Hepatocyte (in vitro differentiated cells): Measurements from ENCODE around the gene AAMDC. TPM values are rescaled to one million over a fixed set of nuclear protein-coding genes. Genes with fewer than 3 reads are reported as not detected.
"Not testable (repeated sequence)": the region's sequence is repeated elsewhere in the genome, so short reads cannot be mapped to it uniquely, and the experiment has no call there.

Experiments
- DNase-seq: peaks from one replicate; pipeline ENCODE4 v3.0.0-alpha.2; 2016; ENCODE audit warnings: low spot score
- H2AFZ ChIP-seq: fragments of 200-600 bp; sonication (generic); 2 replicates; pipeline ENCODE4 v1.6.0; 2016; ENCODE audit warnings: antibody characterized with exemption, mild to moderate bottlenecking
- H3K27ac ChIP-seq: fragments of 200-600 bp; sonication (generic); 2 replicates; pipeline ENCODE4 v1.5.1; 2016; ENCODE audit warnings: mild to moderate bottlenecking
- H3K27me3 ChIP-seq: fragments of 200-600 bp; sonication (generic); 2 replicates; pipeline ENCODE4 v1.6.1; 2016
- H3K36me3 ChIP-seq: fragments of 200-600 bp; sonication (generic); replicated peaks from 2 replicates; pipeline ENCODE4 v1.5.1; 2016; ENCODE audit warnings: low read depth; ENCODE audit not compliant: insufficient read depth
- H3K4me1 ChIP-seq: fragments of 200-600 bp; sonication (generic); 2 replicates; pipeline ENCODE4 v1.5.1; 2016; ENCODE audit warnings: mild to moderate bottlenecking, moderate library complexity; ENCODE audit not compliant: insufficient read depth
- H3K4me2 ChIP-seq: fragments of 200-600 bp; sonication (generic); 2 replicates; pipeline ENCODE4 v1.6.0; 2016
- H3K4me3 ChIP-seq: fragments of 200-600 bp; sonication (generic); 2 replicates; pipeline ENCODE4 v1.5.1; 2016; ENCODE audit warnings: mild to moderate bottlenecking
- H3K79me2 ChIP-seq: fragments of 200-600 bp; sonication (generic); 2 replicates; pipeline ENCODE4 v1.6.0; 2017; ENCODE audit warnings: mild to moderate bottlenecking
- H3K9me2 ChIP-seq: fragments of 200-600 bp; sonication (generic); replicated peaks from 2 replicates; pipeline ENCODE4 v1.6.0; 2017; ENCODE audit warnings: mild to moderate bottlenecking; ENCODE audit not compliant: insufficient read depth
- H3K9me3 ChIP-seq: fragments of 200-600 bp; sonication (generic); 2 replicates; pipeline ENCODE4 v1.5.1; 2016; ENCODE audit warnings: low read depth, mild to moderate bottlenecking
- H4K20me1 ChIP-seq: fragments of 200-600 bp; sonication (generic); 2 replicates; pipeline ENCODE4 v1.6.0; 2016; ENCODE audit warnings: mild to moderate bottlenecking; ENCODE audit not compliant: insufficient read depth, poor library complexity, severe bottlenecking
- EZH2 ChIP-seq: fragments of 200-600 bp; sonication (generic); IDR thresholded peaks from 2 replicates; pipeline ENCODE4 v1.6.1; 2016; ENCODE audit warnings: antibody characterized with exemption, mild to moderate bottlenecking, borderline replicate concordance
- EZH2phosphoT487 ChIP-seq: fragments of 200-600 bp; sonication (generic); IDR thresholded peaks from one replicate; pipeline ENCODE4 v1.6.1; 2018; ENCODE audit warnings: antibody characterized with exemption, mild to moderate bottlenecking, low read depth, moderate library complexity; ENCODE audit not compliant: unreplicated experiment, severe bottlenecking
- WGBS: methylation state at CpG from one replicate; pipeline ENCODE4 v1.1.6; 2016; ENCODE audit warnings: low lambda C conversion rate; ENCODE audit errors: missing lambda C conversion rate; 5-methylcytosine and 5-hydroxymethylcytosine counted together
- polyA plus RNA-seq: library from polyadenylated mRNA; unstranded; fragments of >200 nt; fragmentation: Nextera tagmentation; extraction: Ambion mirVana; gene quantifications from 2 replicates; pipeline ENCODE4 v1.2.1, GENCODE V29; 2016
- total RNA-seq: library from RNA; depleted of rRNA; stranded (reverse); fragments of >200 nt; gene quantifications from 2 replicates; pipeline ENCODE4 v1.2.3, GENCODE V29; 2014
- TF ChIP-seq, protein P1 (sequence below): fragments of 200-600 bp; sonication (generic); IDR thresholded peaks from 2 replicates; pipeline ENCODE4 v1.5.1; 2016; ENCODE audit warnings: antibody characterized with exemption, mild to moderate bottlenecking; ENCODE audit not compliant: poor library complexity

The AAMDC gene
- total and polyA plus RNA-seq, 2 experiments from 2014 or later = 22.0 to 78.0 TPM

DNA sequence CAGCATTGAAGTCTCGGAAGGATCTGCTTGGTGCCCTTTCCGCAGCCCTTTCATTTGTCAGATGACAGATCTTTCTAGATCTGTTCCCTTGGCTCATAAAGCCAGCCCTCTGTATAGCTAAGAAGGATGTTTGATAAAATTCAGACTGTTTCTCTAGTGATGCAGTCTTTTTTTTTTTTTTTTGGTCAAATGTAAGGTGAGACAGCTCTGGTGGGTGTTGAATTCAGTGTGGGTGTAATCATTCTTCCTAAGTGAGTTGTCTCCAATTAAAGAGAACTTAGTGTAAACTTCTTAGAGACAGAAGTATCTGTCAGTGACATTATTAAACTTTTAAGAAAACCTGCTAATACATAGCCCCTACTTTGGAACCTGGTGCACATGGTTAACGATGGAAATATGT lies 53.3 kb downstream of the AAMDC start:
- DNase-seq = no peak
- Histone ChIP-seq H3K27ac (no peak overlapping the region), H3K4me3 (no peak overlapping the region), H3K9me2 (no peaks in the 10 kb centered on the region), H2AFZ (no peak overlapping the region), H3K4me2 (no peak overlapping the region), H3K9me3 (no peaks in the 10 kb centered on the region), H3K36me3 (no peaks in the 10 kb centered on the region), H3K79me2 (no peaks in the 10 kb centered on the region), H3K4me1 (no peaks in the 10 kb centered on the region), H3K27me3 (no peaks in the 10 kb centered on the region), H4K20me1 (no peaks in the 10 kb centered on the region)
- TF ChIP-seq EZH2phosphoT487 (no peak), EZH2 (no peak)
- TF ChIP-seq, protein P1, sequence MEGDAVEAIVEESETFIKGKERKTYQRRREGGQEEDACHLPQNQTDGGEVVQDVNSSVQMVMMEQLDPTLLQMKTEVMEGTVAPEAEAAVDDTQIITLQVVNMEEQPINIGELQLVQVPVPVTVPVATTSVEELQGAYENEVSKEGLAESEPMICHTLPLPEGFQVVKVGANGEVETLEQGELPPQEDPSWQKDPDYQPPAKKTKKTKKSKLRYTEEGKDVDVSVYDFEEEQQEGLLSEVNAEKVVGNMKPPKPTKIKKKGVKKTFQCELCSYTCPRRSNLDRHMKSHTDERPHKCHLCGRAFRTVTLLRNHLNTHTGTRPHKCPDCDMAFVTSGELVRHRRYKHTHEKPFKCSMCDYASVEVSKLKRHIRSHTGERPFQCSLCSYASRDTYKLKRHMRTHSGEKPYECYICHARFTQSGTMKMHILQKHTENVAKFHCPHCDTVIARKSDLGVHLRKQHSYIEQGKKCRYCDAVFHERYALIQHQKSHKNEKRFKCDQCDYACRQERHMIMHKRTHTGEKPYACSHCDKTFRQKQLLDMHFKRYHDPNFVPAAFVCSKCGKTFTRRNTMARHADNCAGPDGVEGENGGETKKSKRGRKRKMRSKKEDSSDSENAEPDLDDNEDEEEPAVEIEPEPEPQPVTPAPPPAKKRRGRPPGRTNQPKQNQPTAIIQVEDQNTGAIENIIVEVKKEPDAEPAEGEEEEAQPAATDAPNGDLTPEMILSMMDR = no peak
- 90% methylated on average over 3 of the region's 3 CpGs for WGBS

DNA sequence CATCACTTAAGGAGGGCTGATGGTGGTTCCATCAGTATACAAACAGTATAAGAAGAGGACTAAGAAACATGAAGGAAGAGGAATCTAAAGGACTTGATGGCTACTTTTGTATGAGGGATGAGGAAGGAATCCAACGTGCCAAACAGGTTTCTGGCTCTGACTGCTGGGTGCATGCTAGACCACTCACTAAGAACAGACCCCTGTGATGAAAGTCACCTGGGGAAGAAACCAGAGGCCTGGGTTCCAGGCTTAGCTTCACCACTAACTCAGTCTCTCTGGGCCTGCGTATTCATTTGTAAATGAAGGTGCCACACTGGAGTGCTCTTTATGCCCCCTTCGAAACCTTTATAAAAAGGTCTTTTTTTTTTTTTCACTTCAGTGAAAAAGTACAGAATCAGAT lies 55.1 kb downstream of the AAMDC start:
- H3K4me1 ChIP-seq = no peaks in the 10 kb centered on the region
- DNase-seq = no peak
- H3K9me3 ChIP-seq = no peaks in the 10 kb centered on the region
- no peaks in the 10 kb centered on the region for H3K9me2 ChIP-seq
- H3K36me3 ChIP-seq = no peaks in the 10 kb centered on the region
- no peak overlapping the region for H3K27ac ChIP-seq
- no peaks in the 10 kb centered on the region for H3K79me2 ChIP-seq
- H3K4me3 ChIP-seq = no peak overlapping the region
- H3K4me2 ChIP-seq = no peak overlapping the region
- no peaks in the 10 kb centered on the region for H4K20me1 ChIP-seq
- H3K27me3 ChIP-seq = no peaks in the 10 kb centered on the region
- TF ChIP-seq, protein P1 = no peak
- 70% methylated on average over 3 of the region's 3 CpGs for WGBS
- no peak overlapping the region for H2AFZ ChIP-seq

DNA sequence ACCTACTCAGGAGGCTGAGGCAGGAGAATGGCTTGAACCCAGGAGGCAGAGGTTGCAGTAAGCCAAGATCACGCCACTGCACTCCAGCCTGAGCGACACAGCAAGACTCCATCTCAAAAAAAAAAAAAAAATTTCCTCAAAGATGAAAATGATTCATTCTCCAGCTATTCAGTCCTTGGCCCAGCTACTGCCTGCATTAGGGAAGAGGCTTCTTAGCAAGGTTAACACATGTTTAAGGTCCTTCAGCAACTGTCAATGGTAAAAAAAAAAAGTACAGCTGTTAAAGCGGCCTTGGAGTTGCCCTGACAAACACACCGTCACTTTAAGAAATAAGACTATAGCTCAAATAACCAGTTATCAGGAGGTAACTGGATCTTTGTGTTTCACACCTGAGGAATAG lies 57.3 kb downstream of the AAMDC start:
- WGBS = 84% methylated on average over 4 of the region's 4 CpGs
- H3K9me3 ChIP-seq, H4K20me1 ChIP-seq, H3K4me3 ChIP-seq, H3K27me3 ChIP-seq, H3K36me3 ChIP-seq, H2AFZ ChIP-seq, H3K4me2 ChIP-seq, H3K27ac ChIP-seq, H3K9me2 ChIP-seq, H3K4me1 ChIP-seq, H3K79me2 ChIP-seq: not testable (repeated sequence)
- peak; percentile 17 for DNase-seq

DNA sequence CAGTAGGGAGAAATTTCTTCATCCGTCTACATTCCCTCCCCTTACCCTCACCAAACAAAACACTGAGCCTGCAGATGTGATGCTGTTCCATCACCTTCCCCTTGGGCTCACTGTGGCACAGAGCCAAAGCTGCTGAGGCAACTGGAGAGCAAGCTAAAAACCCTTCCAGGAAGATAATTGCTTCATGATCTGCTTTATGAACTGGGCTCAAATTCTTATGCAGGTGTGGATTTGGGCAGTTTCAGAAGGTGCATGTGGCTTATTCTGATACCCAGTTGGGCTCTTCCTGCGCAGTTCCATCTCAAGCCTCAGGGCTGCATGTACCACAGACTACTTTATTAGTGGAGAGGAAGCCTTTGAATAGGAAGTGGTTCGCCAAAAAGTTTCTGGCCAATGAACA lies 58.3 kb downstream of the AAMDC start:
- no peak for TF ChIP-seq EZH2phosphoT487
- no peak for TF ChIP-seq EZH2
- TF ChIP-seq, protein P1 = no peak
- WGBS = 90% methylated on average over 3 of the region's 3 CpGs
- Histone ChIP-seq H2AFZ (no peak overlapping the region), H3K27ac (no peak overlapping the region), H3K4me1 (no peaks in the 10 kb centered on the region), H3K4me2 (no peak overlapping the region), H3K79me2 (no peaks in the 10 kb centered on the region), H4K20me1 (no peaks in the 10 kb centered on the region), H3K4me3 (no peak overlapping the region), H3K27me3 (no peaks in the 10 kb centered on the region), H3K36me3 (no peaks in the 10 kb centered on the region), H3K9me2 (no peaks in the 10 kb centered on the region), H3K9me3 (no peaks in the 10 kb centered on the region)
- DNase-seq = no peak
